ENCODE data around the gene ANGPTL4.

The ANGPTL4 gene

DNA sequence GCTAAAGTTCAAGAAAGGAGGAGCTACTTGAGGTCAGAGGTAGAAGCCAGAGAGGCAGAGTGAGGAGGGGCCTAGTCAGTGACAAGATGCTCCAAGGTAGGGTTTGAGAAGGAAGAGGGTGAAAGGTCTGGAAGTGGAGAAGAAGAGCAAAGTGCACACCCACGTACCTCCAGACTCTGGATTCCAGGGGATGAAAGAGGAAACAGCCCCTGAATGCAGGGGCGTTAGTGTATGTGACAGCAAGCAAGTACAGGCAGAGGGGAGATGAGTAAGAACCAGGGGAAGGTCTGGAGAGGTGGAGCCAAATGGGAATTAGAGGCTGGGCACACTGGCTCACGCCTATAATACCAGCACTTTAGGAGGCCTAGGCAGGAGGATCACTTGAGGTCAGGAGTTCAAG lies 34.0 kb upstream of the ANGPTL4 start:
- TF ChIP-seq CTCF (IDR thresholded peaks at IDR 0.05; ENCODE audit: insufficient read depth, low read depth, low read length, missing control alignments) = no peak
- peak; percentile 65 for DNase-seq (ENCODE audit: low read depth)
- no peak overlapping the region for H3K4me3 ChIP-seq (ENCODE audit: low read length)

DNA sequence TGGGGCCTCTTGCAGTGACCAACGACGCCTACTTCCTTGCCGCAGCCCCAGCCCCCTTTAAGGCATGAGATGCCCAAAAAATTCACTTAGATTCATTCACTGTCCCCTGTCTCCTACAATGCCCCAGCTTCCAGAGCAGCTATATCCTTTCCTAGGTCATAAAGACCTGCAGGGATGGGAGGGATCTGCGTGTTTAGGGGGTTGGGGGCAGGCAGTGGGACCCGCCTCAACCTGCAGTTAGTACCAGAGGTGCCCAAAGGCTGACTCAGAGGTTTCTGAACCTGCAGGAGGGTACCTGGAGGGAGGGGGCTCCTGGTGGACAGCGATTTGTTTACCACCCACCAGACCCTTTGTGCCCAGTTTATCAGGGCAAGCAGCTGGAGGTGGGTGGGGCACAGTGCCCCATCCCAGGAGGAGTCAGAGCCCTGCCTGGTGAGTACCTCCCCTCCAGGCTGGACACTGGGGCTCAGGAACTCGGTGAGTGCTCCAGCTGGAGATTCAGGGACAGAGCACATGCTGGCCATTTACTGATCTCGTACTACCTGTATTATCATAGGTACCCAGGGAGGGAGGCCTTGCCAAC lies 32.6 kb upstream of the ANGPTL4 start:
- no peak for DNase-seq (ENCODE audit: low read depth)
- H3K4me3 ChIP-seq (ENCODE audit: low read length) = no peak overlapping the region
- no peak for TF ChIP-seq CTCF (IDR thresholded peaks at IDR 0.05; ENCODE audit: insufficient read depth, low read depth, low read length, missing control alignments)

- H3K4me3 ChIP-seq (ENCODE audit: low read length) = no peak overlapping the region
- no peak for TF ChIP-seq CTCF (IDR thresholded peaks at IDR 0.05; ENCODE audit: insufficient read depth, low read depth, low read length, missing control alignments)
- no peak for DNase-seq (ENCODE audit: low read depth)
Measured at GRCh38 chr19:8332976-8333766, 30.8 kb upstream of the ANGPTL4 start.

DNA sequence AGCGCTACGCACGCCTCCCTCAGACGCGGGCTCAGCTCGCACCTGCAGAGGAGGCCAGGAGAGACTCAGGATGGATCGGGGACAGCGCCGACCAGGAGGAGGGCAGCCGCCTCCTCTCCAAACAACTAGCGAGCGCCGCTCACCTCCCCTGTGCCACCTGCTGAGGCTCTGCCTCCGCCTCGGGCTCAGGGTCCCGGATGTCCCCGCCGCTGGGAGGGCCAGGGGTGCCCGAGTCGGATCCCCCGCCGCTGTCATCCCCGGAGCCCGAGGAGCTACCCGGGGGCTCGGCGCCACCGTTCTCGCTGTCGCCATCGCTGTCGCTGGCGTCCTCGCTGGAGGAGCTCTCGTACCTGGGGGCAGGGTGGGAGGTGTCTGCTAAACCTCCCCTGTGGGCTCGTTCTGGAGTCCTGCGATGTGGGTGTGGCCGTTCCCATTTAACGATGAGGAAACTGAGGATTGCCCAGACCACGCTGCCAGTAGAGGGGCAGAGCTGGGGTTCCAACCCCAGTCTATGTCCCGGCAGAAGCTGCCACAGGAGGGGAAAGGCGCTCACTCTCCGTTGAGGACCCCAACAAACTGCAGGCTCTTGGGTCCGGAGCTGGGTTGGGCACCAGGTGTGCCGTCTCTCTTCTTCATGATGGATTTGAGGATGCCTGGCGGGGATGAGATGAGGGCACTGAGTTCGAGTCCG lies 30.0 kb upstream of the ANGPTL4 start:
- no peak for TF ChIP-seq CTCF (IDR thresholded peaks at IDR 0.05; ENCODE audit: insufficient read depth, low read depth, low read length, missing control alignments)
- H3K4me3 ChIP-seq (ENCODE audit: low read length) = peak overlapping the region; percentile 21
- DNase-seq (ENCODE audit: low read depth) = no peak

- peak overlapping the region; percentile 21 for H3K4me3 ChIP-seq (ENCODE audit: low read length)
- DNase-seq (ENCODE audit: low read depth) = peak; percentile 93
- no peak for TF ChIP-seq CTCF (IDR thresholded peaks at IDR 0.05; ENCODE audit: insufficient read depth, low read depth, low read length, missing control alignments)
Measured at GRCh38 chr19:8334458-8335342, 29.3 kb upstream of the ANGPTL4 start.

- TF ChIP-seq CTCF (IDR thresholded peaks at IDR 0.05; ENCODE audit: insufficient read depth, low read depth, low read length, missing control alignments) = no peak
- H3K4me3 ChIP-seq (ENCODE audit: low read length) = peak overlapping the region; percentile 7
- no peak for DNase-seq (ENCODE audit: low read depth)
Measured at GRCh38 chr19:8335343-8336071, 28.4 kb upstream of the ANGPTL4 start.
